HCT116 (cell line): ENCODE data around the gene INCA1. TPM values are rescaled to one million over a fixed set of nuclear protein-coding genes. Genes with fewer than 3 reads are reported as not detected.

Experiments
- ATAC-seq: fragments of 200-7000 bp; cut with Tn5 transposase; 2 replicates; pipeline ENCODE4 v1.9.1; 2020; ENCODE audit warnings: mild to moderate bottlenecking, moderate library complexity
- BruUV-seq: library from RNA; stranded (reverse); fragments of 400-500 nt; replicated peaks from 2 replicates; lab custom pipeline; 2021; lab: Mats Ljungman, UMichigan
- CTCF ChIA-PET: fragments of 300-600 bp; sonication (Branson Sonifier 250); formaldehyde crosslinking; loops from one replicate; lab custom pipeline; 2021; ENCODE audit warnings: antibody characterized with exemption; lab: Charles Lee
- POLR2A ChIA-PET: fragments of 300-600, 350-600 bp; sonication (Branson Sonifier 250); formaldehyde crosslinking; loops from one replicate; lab custom pipeline; 2021; ENCODE audit warnings: antibody characterized with exemption; lab: Charles Lee
- RAD21 ChIA-PET, 2 experiments: fragments of 300-600 bp; sonication (Branson Sonifier 250); formaldehyde crosslinking; loops; one replicate each; lab custom pipeline; 2023; ENCODE audit warnings: low total read pairs in 2 of 2; ENCODE audit not compliant: uncharacterized antibody in 2 of 2, unreplicated experiment in 2 of 2, low non-redundant PET in 1 of 2; lab: Charles Lee
- DNase-seq: peaks from one replicate; pipeline ENCODE4 v3.0.0-alpha.2; 2010; ENCODE audit warnings: low read depth, low spot score
- H2AFZ ChIP-seq: fragments of 200-600 bp; shearing (Covaris generic), sonication (generic); 2 replicates; pipeline ENCODE4 v1.6.1; 2017; ENCODE audit warnings: low read depth, mixed run types, mixed read lengths, antibody characterized with exemption, low read length; ENCODE audit not compliant: poor library complexity, severe bottlenecking
- H3K27ac ChIP-seq: 2 replicates; pipeline ENCODE4 v1.5.1; 2012; ENCODE audit warnings: low read depth, low read length
- H3K27me3 ChIP-seq: fragments of 200-600 bp; sonication (generic); 2 replicates; pipeline ENCODE4 v1.6.1; 2016; ENCODE audit warnings: mixed run types, low read length, mixed read lengths; ENCODE audit not compliant: insufficient read depth
- H3K36me3 ChIP-seq, 2 experiments: fragments of 200-500 bp in 1 of 2; fragments of 200-600 bp in 1 of 2; sonication (Bioruptor generic) in 1 of 2; sonication (generic) in 1 of 2; 2 replicates each; pipeline versions ENCODE4 v1.5.1 to v1.6.1; 2014 to 2016; ENCODE audit warnings: low read length in 2 of 2, inconsistent platforms in 1 of 2, mixed read lengths in 1 of 2, mixed run types in 1 of 2; ENCODE audit not compliant: insufficient read depth in 2 of 2, control insufficient read depth in 1 of 2
- H3K4me1 ChIP-seq, 2 experiments: fragments of 200-600 bp in 1 of 2; sonication (generic) in 1 of 2; 2 replicates each; pipeline versions ENCODE4 v1.5.1 to v1.6.1; 2012 to 2017; ENCODE audit warnings: low read length in 2 of 2, inconsistent platforms in 1 of 2, mild to moderate bottlenecking in 1 of 2, mixed read lengths in 1 of 2, mixed run types in 1 of 2, moderate library complexity in 1 of 2; ENCODE audit not compliant: insufficient read depth in 2 of 2, control insufficient read depth in 1 of 2
- H3K4me2 ChIP-seq: fragments of 200-600 bp; sonication (generic); 2 replicates; pipeline ENCODE4 v1.6.1; 2017; ENCODE audit warnings: mixed run types, low read length, mixed read lengths
- H3K4me3 ChIP-seq, 2 experiments: fragments of 200-600 bp in 1 of 2; sonication (generic) in 1 of 2; replicated peaks in 1 of 2; 2 replicates each; pipeline ENCODE4 v1.5.1; 2011 to 2016; ENCODE audit warnings: low read length in 2 of 2, control low read depth in 1 of 2, low read depth in 1 of 2, mild to moderate bottlenecking in 1 of 2, mixed read lengths in 1 of 2, mixed run types in 1 of 2
- H3K79me2 ChIP-seq: fragments of 200-600 bp; sonication (generic); 2 replicates; pipeline ENCODE4 v1.6.1; 2017; ENCODE audit warnings: mild to moderate bottlenecking, mixed run types, low read length, moderate library complexity, mixed read lengths; ENCODE audit not compliant: insufficient read depth
- H3K9ac ChIP-seq: fragments of 200-600 bp; sonication (generic); 2 replicates; pipeline ENCODE4 v1.6.1; 2016; ENCODE audit warnings: low read length, mixed read lengths
- H3K9me2 ChIP-seq: fragments of 200-600 bp; sonication (generic), shearing (Covaris generic); 2 replicates; pipeline ENCODE4 v1.6.1; 2017; ENCODE audit warnings: mixed run types, mild to moderate bottlenecking, moderate library complexity; ENCODE audit not compliant: insufficient read depth
- H3K9me3 ChIP-seq, 2 experiments: fragments of 200-500 bp in 1 of 2; fragments of 200-600 bp in 1 of 2; sonication (Bioruptor generic) in 1 of 2; sonication (generic) in 1 of 2; 2 replicates each; pipeline ENCODE4 v1.6.1; 2014 to 2017; ENCODE audit warnings: low read length in 2 of 2, mixed read lengths in 2 of 2, inconsistent platforms in 1 of 2, low read depth in 1 of 2, mild to moderate bottlenecking in 1 of 2, mixed run types in 1 of 2, moderate library complexity in 1 of 2; ENCODE audit not compliant: control insufficient read depth in 1 of 2, insufficient read depth in 1 of 2
- H4K20me1 ChIP-seq: fragments of 200-600 bp; sonication (generic), shearing (Covaris generic); 2 replicates; pipeline ENCODE4 v1.6.1; 2017; ENCODE audit warnings: mixed run types, mild to moderate bottlenecking, moderate library complexity; ENCODE audit not compliant: insufficient read depth
- ATF3 ChIP-seq: IDR thresholded peaks from 2 replicates; pipeline ENCODE4 v1.6.1; 2012
- ELF1 ChIP-seq: IDR thresholded peaks from 2 replicates; pipeline ENCODE4 v1.6.1; 2012; ENCODE audit warnings: low read depth, borderline replicate concordance
- JUND ChIP-seq: IDR thresholded peaks from 2 replicates; pipeline ENCODE4 v1.6.1; 2012
- POLR2AphosphoS5 ChIP-seq: IDR thresholded peaks from 2 replicates; pipeline ENCODE4 v1.6.1; 2011; ENCODE audit warnings: mild to moderate bottlenecking, low read depth, low read length, moderate library complexity
- RAD21 ChIP-seq: IDR thresholded peaks from 2 replicates; pipeline ENCODE4 v1.6.1; 2012; ENCODE audit warnings: low read depth, mild to moderate bottlenecking
- SIN3A ChIP-seq: IDR thresholded peaks from 2 replicates; pipeline ENCODE4 v1.6.1; 2012; ENCODE audit warnings: low read depth
- SP1 ChIP-seq: IDR thresholded peaks from 2 replicates; pipeline ENCODE4 v1.6.1; 2012; ENCODE audit warnings: low read depth
- YY1 ChIP-seq: IDR thresholded peaks from 2 replicates; pipeline ENCODE4 v1.6.1; 2011; ENCODE audit warnings: low read length, low read depth, moderate library complexity, mild to moderate bottlenecking; ENCODE audit not compliant: insufficient replicate concordance; ENCODE audit errors: extremely low read depth
- intact Hi-C: fragments of 100-400 bp; cut with micrococcal nuclease; formaldehyde crosslinking; loops from 2 replicates; pipeline ENCODE4 v1.10.0; 2022
- total RNA-seq: library from RNA; stranded (reverse); gene quantifications from one replicate; pipeline ENCODE4 v1.2.1, GENCODE V29; 2021; ENCODE audit not compliant: unreplicated experiment
- TF ChIP-seq, protein P1 (sequence below): IDR thresholded peaks from 2 replicates; pipeline ENCODE4 v1.6.1; 2011; ENCODE audit warnings: mild to moderate bottlenecking, low read length, moderate library complexity; ENCODE audit not compliant: insufficient replicate concordance; ENCODE audit errors: extremely low read depth

INCA1 gene
- total RNA-seq, 1 experiment from 2014 or later: 0.74 TPM

DNA sequence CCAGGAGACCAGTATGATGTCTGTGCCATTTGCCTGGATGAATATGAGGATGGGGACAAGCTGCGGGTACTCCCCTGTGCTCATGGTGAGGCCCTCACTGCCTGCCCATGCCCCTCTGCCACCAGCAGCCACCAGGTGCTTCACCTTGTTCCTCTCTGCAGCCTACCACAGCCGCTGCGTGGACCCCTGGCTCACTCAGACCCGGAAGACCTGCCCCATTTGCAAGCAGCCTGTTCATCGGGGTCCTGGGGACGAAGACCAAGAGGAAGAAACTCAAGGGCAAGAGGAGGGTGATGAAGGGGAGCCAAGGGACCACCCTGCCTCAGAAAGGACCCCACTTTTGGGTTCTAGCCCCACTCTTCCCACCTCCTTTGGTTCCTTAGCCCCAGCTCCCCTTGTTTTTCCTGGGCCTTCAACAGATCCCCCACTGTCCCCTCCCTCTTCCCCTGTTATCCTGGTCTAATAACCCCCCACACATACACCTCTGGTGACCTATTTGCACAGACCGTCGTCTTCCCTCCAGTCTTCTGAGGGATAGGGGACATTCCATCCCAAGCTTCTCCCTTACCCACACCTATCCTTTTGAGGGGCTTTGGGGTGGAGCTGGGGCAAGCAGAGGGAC, 52.7 kb downstream of the INCA1 start:
- ATAC-seq (no peak), DNase-seq (no peak)
- BruUV-seq: no TSS peak
- no peak overlapping the region for H2AFZ ChIP-seq
- no peaks in the 10 kb centered on the region for H3K9me3 ChIP-seq
- peak overlapping the region; percentile 97 for H3K9ac ChIP-seq
- intact Hi-C loops: loop anchor here (1.0 to 5.0 kb wide), 2 partner anchors 43 to 118 kb away; partner anchors contain the start of gene CAMTA2
- H4K20me1 ChIP-seq: peaks cover 12% of the 10 kb centered on the region; the same call in 1 of the 2 replicates
- peak overlapping the region; percentile 100 for H3K4me2 ChIP-seq
- peaks cover 28 to 57% of the 10 kb centered on the region in 2 experiments for H3K4me1 ChIP-seq
- peaks cover 82% of the 10 kb centered on the region for H3K79me2 ChIP-seq
- H3K9me2 ChIP-seq: no peaks in the 10 kb centered on the region
- H3K27ac ChIP-seq: peak overlapping the region; percentile 65
- CTCF ChIA-PET: no interaction called here
- peaks cover 9 to 25% of the 10 kb centered on the region in 2 experiments; a peak in 2 of 4 replicates for H3K36me3 ChIP-seq
- H3K27me3 ChIP-seq: no peaks in the 10 kb centered on the region
- peak overlapping the region; percentile 96 to 97; a peak in 3 of 4 replicates for H3K4me3 ChIP-seq
- TF ChIP-seq SIN3A (peak; percentile 21), RAD21 (no peak), ELF1 (no peak), JUND (no peak; the same call in 1 of the 2 replicates)
- POLR2A ChIA-PET: interaction anchor here (0.5 to 4.7 kb wide), 3 partner anchors 20 to 261 kb away, joined by 3 to 45 read pairs (median 3); partner anchors contain the start of gene SPAG7
- RAD21 ChIA-PET: no interaction called here

DNA sequence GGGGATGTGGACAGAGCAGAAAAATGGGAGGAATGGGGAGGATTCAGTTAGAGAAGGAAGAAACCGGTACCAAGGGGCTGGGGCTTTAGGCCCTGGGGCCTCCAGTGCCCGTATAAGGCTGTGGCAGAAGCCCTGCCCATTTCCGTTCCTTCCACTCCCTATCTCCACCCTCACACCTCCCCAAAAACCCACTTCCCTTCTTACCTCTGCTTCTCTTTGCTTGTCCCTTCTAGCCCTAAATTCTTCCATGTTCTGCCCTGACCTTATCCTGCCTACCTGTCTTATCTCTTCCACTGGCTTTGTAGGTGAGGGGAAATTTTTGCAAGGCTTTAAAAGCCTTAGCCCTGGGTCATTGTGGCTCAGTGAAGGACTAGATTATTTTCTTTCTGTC, 53.2 kb downstream of the INCA1 start:
- ChIA-PET POLR2A (interaction anchor here (0.5 to 2.0 kb wide), 2 partner anchors 23 to 261 kb away, joined by 3 to 5 read pairs; partner anchors contain the start of gene SPAG7), CTCF (no interaction called here), RAD21 (no interaction called here)
- TF ChIP-seq, protein P1, sequence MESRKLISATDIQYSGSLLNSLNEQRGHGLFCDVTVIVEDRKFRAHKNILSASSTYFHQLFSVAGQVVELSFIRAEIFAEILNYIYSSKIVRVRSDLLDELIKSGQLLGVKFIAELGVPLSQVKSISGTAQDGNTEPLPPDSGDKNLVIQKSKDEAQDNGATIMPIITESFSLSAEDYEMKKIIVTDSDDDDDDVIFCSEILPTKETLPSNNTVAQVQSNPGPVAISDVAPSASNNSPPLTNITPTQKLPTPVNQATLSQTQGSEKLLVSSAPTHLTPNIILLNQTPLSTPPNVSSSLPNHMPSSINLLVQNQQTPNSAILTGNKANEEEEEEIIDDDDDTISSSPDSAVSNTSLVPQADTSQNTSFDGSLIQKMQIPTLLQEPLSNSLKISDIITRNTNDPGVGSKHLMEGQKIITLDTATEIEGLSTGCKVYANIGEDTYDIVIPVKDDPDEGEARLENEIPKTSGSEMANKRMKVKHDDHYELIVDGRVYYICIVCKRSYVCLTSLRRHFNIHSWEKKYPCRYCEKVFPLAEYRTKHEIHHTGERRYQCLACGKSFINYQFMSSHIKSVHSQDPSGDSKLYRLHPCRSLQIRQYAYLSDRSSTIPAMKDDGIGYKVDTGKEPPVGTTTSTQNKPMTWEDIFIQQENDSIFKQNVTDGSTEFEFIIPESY: no peak
- peak; percentile 16; the same call in 1 of the 2 replicates for TF ChIP-seq JUND
- no peak for TF ChIP-seq RAD21
- peak; percentile 41; the same call in 1 of the 2 replicates for TF ChIP-seq POLR2AphosphoS5
- no peak for TF ChIP-seq ATF3
- TF ChIP-seq SP1: no peak
- TF ChIP-seq YY1: no peak
- TF ChIP-seq ELF1: no peak
- H3K4me3 ChIP-seq: no peak overlapping the region
- no peaks in the 10 kb centered on the region for H3K9me3 ChIP-seq
- H3K4me2 ChIP-seq: no peak overlapping the region
- intact Hi-C loops: no loop called here
- H3K79me2 ChIP-seq: peaks cover 86% of the 10 kb centered on the region
- peaks cover 28 to 52% of the 10 kb centered on the region in 2 experiments for H3K4me1 ChIP-seq
- no peaks in the 10 kb centered on the region for H3K27me3 ChIP-seq
- no peaks in the 10 kb centered on the region for H3K9me2 ChIP-seq
- peak overlapping the region; percentile 65 for H3K27ac ChIP-seq
- H3K9ac ChIP-seq: peak overlapping the region; percentile 97; the same call in 1 of the 2 replicates
- no peak for ATAC-seq
- H4K20me1 ChIP-seq: peaks cover 12% of the 10 kb centered on the region; the same call in 1 of the 2 replicates
- DNase-seq: no peak
- peaks cover 9 to 25% of the 10 kb centered on the region in 2 experiments; a peak in 2 of 4 replicates for H3K36me3 ChIP-seq
- H2AFZ ChIP-seq: no peak overlapping the region
- no TSS peak for BruUV-seq
